Mesendoderm (in vitro differentiated cells): Measurements from ENCODE around the gene PTK7.

Experiments used
- DNase-seq: peaks from one replicate; pipeline ENCODE4 v3.0.0; 2013
- H2AK5ac ChIP-seq: 2 replicates; pipeline ENCODE4 v1.6.1; 2013; ENCODE audit warnings: low read length, inconsistent platforms
- H2BK120ac ChIP-seq: 2 replicates; pipeline ENCODE4 v1.6.1; 2013; ENCODE audit warnings: low read depth, mild to moderate bottlenecking, low read length, moderate library complexity, mixed read lengths
- H2BK15ac ChIP-seq: replicated peaks from 2 replicates; pipeline ENCODE4 v1.6.1; 2013; ENCODE audit warnings: low read depth, mild to moderate bottlenecking, moderate library complexity
- H2BK5ac ChIP-seq: 2 replicates; pipeline ENCODE4 v1.6.1; 2013; ENCODE audit warnings: low read length, inconsistent platforms
- H3K18ac ChIP-seq: 2 replicates; pipeline ENCODE4 v1.6.1; 2013; ENCODE audit warnings: mild to moderate bottlenecking, low read length, mixed read lengths
- H3K23ac ChIP-seq: one replicate; pipeline ENCODE4 v1.6.1; 2013; ENCODE audit warnings: low read length
- H3K27ac ChIP-seq: 2 replicates; pipeline ENCODE4 v1.5.1; 2013; ENCODE audit warnings: low read depth, mild to moderate bottlenecking, inconsistent platforms, low read length, moderate library complexity
- H3K27me3 ChIP-seq: 2 replicates; pipeline ENCODE4 v1.6.1; 2013; ENCODE audit warnings: low read length, control low read depth, mild to moderate bottlenecking, inconsistent platforms; ENCODE audit not compliant: insufficient read depth, poor library complexity
- H3K36me3 ChIP-seq: 2 replicates; pipeline ENCODE4 v1.6.1; 2013; ENCODE audit warnings: low read length, inconsistent platforms; ENCODE audit not compliant: control insufficient read depth, insufficient read depth
- H3K4ac ChIP-seq: one replicate; pipeline ENCODE4 v1.6.1; 2013; ENCODE audit warnings: low read depth, mild to moderate bottlenecking, low read length, moderate library complexity
- H3K4me1 ChIP-seq: 2 replicates; pipeline ENCODE4 v1.6.1; 2013; ENCODE audit warnings: low read depth, low read length, inconsistent platforms; ENCODE audit not compliant: control insufficient read depth
- H3K4me2 ChIP-seq: 2 replicates; pipeline ENCODE4 v1.6.1; 2013; ENCODE audit warnings: low read length
- H3K4me3 ChIP-seq: 2 replicates; pipeline ENCODE4 v1.5.1; 2013; ENCODE audit warnings: mild to moderate bottlenecking, low read length
- H3K56ac ChIP-seq: one replicate; pipeline ENCODE4 v1.6.1; 2013; ENCODE audit warnings: low read length
- H3K79me1 ChIP-seq: 2 replicates; pipeline ENCODE4 v1.6.1; 2013; ENCODE audit warnings: low read length, inconsistent platforms
- H3K79me2 ChIP-seq: 2 replicates; pipeline ENCODE4 v1.6.1; 2013; ENCODE audit warnings: mild to moderate bottlenecking, low read length; ENCODE audit not compliant: control insufficient read depth, insufficient read depth
- H3K9ac ChIP-seq: 2 replicates; pipeline ENCODE4 v1.6.1; 2013; ENCODE audit warnings: low read length, inconsistent platforms
- H4K5ac ChIP-seq: one replicate; pipeline ENCODE4 v1.6.1; 2013; ENCODE audit warnings: low read length
- H4K8ac ChIP-seq: one replicate; pipeline ENCODE4 v1.6.1; 2013; ENCODE audit warnings: low read depth, mild to moderate bottlenecking, control low read depth, low read length, moderate library complexity
- WGBS: extraction: QIAGEN DNeasy Blood & Tissue Kit; methylation state at CpG from one replicate; pipeline ENCODE4 v1.1.7; 2013; ENCODE audit warnings: low lambda C conversion rate, missing lambda C conversion rate; ENCODE audit not compliant: insufficient coverage; ENCODE audit errors: extremely low coverage; 5-methylcytosine and 5-hydroxymethylcytosine counted together

Gene PTK7

GRCh38 chr6:43147691-43148477, 71.8 kb downstream of the PTK7 start:
- Histone ChIP-seq H4K5ac (no peak overlapping the region), H3K4me1 (no peaks in the 10 kb centered on the region), H3K9ac (no peak overlapping the region), H2BK5ac (no peak overlapping the region), H3K79me2 (no peaks in the 10 kb centered on the region), H3K23ac (no peak overlapping the region), H3K79me1 (no peaks in the 10 kb centered on the region), H3K18ac (no peak overlapping the region), H3K27me3 (no peaks in the 10 kb centered on the region), H3K56ac (no peak overlapping the region), H3K27ac (no peak overlapping the region), H3K4ac (no peak overlapping the region), H2BK120ac (no peak overlapping the region), H2BK15ac (no peak overlapping the region), H3K4me2 (no peak overlapping the region), H4K8ac (no peak overlapping the region), H3K4me3 (no peak overlapping the region), H3K36me3 (peaks cover 5% of the 10 kb centered on the region), H2AK5ac (no peak overlapping the region)
- WGBS, result no CpG with 5 or more reads among the region's 6 CpGs
- no peak for DNase-seq

GRCh38 chr6:43149265-43149664, 73.2 kb downstream of the PTK7 start:
- Histone ChIP-seq H3K4me3 (no peak overlapping the region), H3K56ac (no peak overlapping the region), H4K5ac (no peak overlapping the region), H3K36me3 (peaks cover 5% of the 10 kb centered on the region), H3K4me2 (no peak overlapping the region), H3K18ac (no peak overlapping the region), H3K79me2 (no peaks in the 10 kb centered on the region), H3K9ac (no peak overlapping the region), H3K27me3 (no peaks in the 10 kb centered on the region), H2BK5ac (no peak overlapping the region), H3K4me1 (no peaks in the 10 kb centered on the region), H3K4ac (no peak overlapping the region), H3K27ac (no peak overlapping the region), H4K8ac (no peak overlapping the region), H2BK15ac (no peak overlapping the region), H2AK5ac (no peak overlapping the region), H2BK120ac (no peak overlapping the region), H3K79me1 (no peaks in the 10 kb centered on the region), H3K23ac (no peak overlapping the region)
- no CpG with 5 or more reads among the region's 1 CpG for WGBS
- DNase-seq, result no peak

- H3K18ac ChIP-seq, result no peak overlapping the region
- no peaks in the 10 kb centered on the region for H3K79me2 ChIP-seq
- H2BK5ac ChIP-seq, result no peak overlapping the region
- no peak overlapping the region for H4K5ac ChIP-seq
- H3K4me3 ChIP-seq, result no peak overlapping the region
- no peak overlapping the region for H2AK5ac ChIP-seq
- no peaks in the 10 kb centered on the region for H3K27me3 ChIP-seq
- no peaks in the 10 kb centered on the region for H3K79me1 ChIP-seq
- H3K4me2 ChIP-seq, result no peak overlapping the region
- H3K9ac ChIP-seq, result no peak overlapping the region
- H3K27ac ChIP-seq, result no peak overlapping the region
- peaks cover 5% of the 10 kb centered on the region for H3K36me3 ChIP-seq
- H3K4ac ChIP-seq, result no peak overlapping the region
- WGBS, result no CpG with 5 or more reads among the region's 7 CpGs
- H3K23ac ChIP-seq, result no peak overlapping the region
- H3K4me1 ChIP-seq, result no peaks in the 10 kb centered on the region
- no peak overlapping the region for H4K8ac ChIP-seq
- no peak for DNase-seq
- no peak overlapping the region for H2BK15ac ChIP-seq
- H2BK120ac ChIP-seq, result no peak overlapping the region
- H3K56ac ChIP-seq, result no peak overlapping the region
Measured at GRCh38 chr6:43150051-43150751, 74.1 kb downstream of the PTK7 start.

- Histone ChIP-seq H3K36me3 (peaks cover 10% of the 10 kb centered on the region), H4K8ac (no peak overlapping the region), H3K27me3 (no peaks in the 10 kb centered on the region), H3K23ac (no peak overlapping the region), H3K4ac (no peak overlapping the region), H3K4me1 (no peaks in the 10 kb centered on the region), H2BK120ac (no peak overlapping the region), H3K79me2 (no peaks in the 10 kb centered on the region), H3K18ac (no peak overlapping the region), H2AK5ac (no peak overlapping the region), H4K5ac (no peak overlapping the region), H2BK15ac (no peak overlapping the region), H3K9ac (no peak overlapping the region), H3K4me3 (no peak overlapping the region), H2BK5ac (no peak overlapping the region), H3K56ac (no peak overlapping the region), H3K27ac (no peak overlapping the region), H3K79me1 (no peaks in the 10 kb centered on the region), H3K4me2 (no peak overlapping the region)
- no peak for DNase-seq
- WGBS, result no CpG with 5 or more reads among the region's 11 CpGs
Measured at GRCh38 chr6:43159599-43159998, 83.5 kb downstream of the PTK7 start.

- no peak overlapping the region for H3K4me2 ChIP-seq
- no peak overlapping the region for H3K56ac ChIP-seq
- H3K23ac ChIP-seq, result no peak overlapping the region
- no peak overlapping the region for H3K4ac ChIP-seq
- no peaks in the 10 kb centered on the region for H3K79me2 ChIP-seq
- H3K18ac ChIP-seq, result no peak overlapping the region
- peaks cover 7% of the 10 kb centered on the region for H3K36me3 ChIP-seq
- H3K4me3 ChIP-seq, result no peak overlapping the region
- no peak for DNase-seq
- H3K79me1 ChIP-seq, result no peaks in the 10 kb centered on the region
- no peak overlapping the region for H2AK5ac ChIP-seq
- H4K8ac ChIP-seq, result no peak overlapping the region
- H2BK120ac ChIP-seq, result no peak overlapping the region
- H4K5ac ChIP-seq, result no peak overlapping the region
- H3K27me3 ChIP-seq, result no peaks in the 10 kb centered on the region
- no peak overlapping the region for H3K27ac ChIP-seq
- H2BK15ac ChIP-seq, result no peak overlapping the region
- H3K4me1 ChIP-seq, result no peaks in the 10 kb centered on the region
- H3K9ac ChIP-seq, result no peak overlapping the region
- no peak overlapping the region for H2BK5ac ChIP-seq
Measured at GRCh38 chr6:43163899-43164298, 87.8 kb downstream of the PTK7 start.
